Keratinocyte (primary cell): ENCODE data around the gene PPP1R18. TPM values are rescaled to one million over a fixed set of nuclear protein-coding genes. Genes with fewer than 3 reads are reported as not detected.

Experiments
- DNase-seq: peaks from one replicate; pipeline ENCODE4 v3.0.0-alpha.2; 2011; ENCODE audit warnings: low read depth, missing footprints, low spot score
- FAIRE-seq: peaks from 2 replicates; lab custom pipeline; 2011; peaks lifted over from hg19 to GRCh38; lab: Jason Lieb, UNC
- H2AFZ ChIP-seq: 2 replicates; pipeline ENCODE4 v1.6.0; 2012; ENCODE audit warnings: low read length, control low read depth, inconsistent platforms; ENCODE audit not compliant: control insufficient read depth
- H3K27ac ChIP-seq: 2 replicates; pipeline ENCODE4 v1.5.1; 2011; ENCODE audit warnings: low read length; ENCODE audit not compliant: control insufficient read depth, insufficient read depth
- H3K27me3 ChIP-seq: 3 replicates; pipeline ENCODE4 v1.6.0; 2011; ENCODE audit warnings: low read length; ENCODE audit not compliant: control insufficient read depth, insufficient read depth; ENCODE audit errors: extremely low read depth
- H3K36me3 ChIP-seq, 2 experiments: 2 replicates in 1 of 2; 3 replicates in 1 of 2; pipeline ENCODE4 v1.5.1; 2011; ENCODE audit warnings: low read length in 2 of 2, mild to moderate bottlenecking in 1 of 2; ENCODE audit not compliant: control insufficient read depth in 2 of 2, insufficient read depth in 2 of 2; ENCODE audit errors: extremely low read depth in 1 of 2
- H3K4me1 ChIP-seq: 3 replicates; pipeline ENCODE4 v1.5.1; 2011; ENCODE audit warnings: low read length; ENCODE audit not compliant: control insufficient read depth, insufficient read depth; ENCODE audit errors: extremely low read depth
- H3K4me2 ChIP-seq: 3 replicates; pipeline ENCODE4 v1.6.0; 2011; ENCODE audit warnings: low read depth, low read length; ENCODE audit not compliant: control insufficient read depth, insufficient read depth; ENCODE audit errors: extremely low read depth
- H3K4me3 ChIP-seq, 3 experiments: fragments of 200-600 bp in 1 of 3; sonication (generic) in 1 of 3; 2 replicates in 2 of 3; 3 replicates in 1 of 3; pipeline ENCODE4 v1.5.1; 2011 to 2016; ENCODE audit warnings: low read length in 3 of 3, mild to moderate bottlenecking in 3 of 3, control low read depth in 2 of 3, inconsistent platforms in 1 of 3, low read depth in 1 of 3, mixed read lengths in 1 of 3, mixed run types in 1 of 3, moderate library complexity in 1 of 3; ENCODE audit not compliant: control insufficient read depth in 2 of 3, insufficient read depth in 2 of 3; ENCODE audit errors: extremely low read depth in 1 of 3
- H3K79me2 ChIP-seq: 2 replicates; pipeline ENCODE4 v1.6.0; 2012; ENCODE audit warnings: low read length; ENCODE audit not compliant: control insufficient read depth, insufficient read depth
- H3K9ac ChIP-seq: 3 replicates; pipeline ENCODE4 v1.6.0; 2011; ENCODE audit warnings: low read length; ENCODE audit not compliant: control insufficient read depth, insufficient read depth; ENCODE audit errors: extremely low read depth
- H3K9me1 ChIP-seq: 3 replicates; pipeline ENCODE4 v1.6.0; 2011; ENCODE audit warnings: low read length; ENCODE audit not compliant: control insufficient read depth, insufficient read depth; ENCODE audit errors: extremely low read depth
- H3K9me3 ChIP-seq: 2 replicates; pipeline ENCODE4 v1.5.1; 2012; ENCODE audit warnings: low read depth, low read length; ENCODE audit not compliant: control insufficient read depth
- H4K20me1 ChIP-seq: 3 replicates; pipeline ENCODE4 v1.6.0; 2011; ENCODE audit warnings: low read length; ENCODE audit not compliant: control insufficient read depth, insufficient read depth; ENCODE audit errors: extremely low read depth
- EZH2 ChIP-seq: IDR thresholded peaks from one replicate; pipeline ENCODE4 v1.6.1; 2012; ENCODE audit warnings: inconsistent platforms, mild to moderate bottlenecking, low read length, moderate library complexity
- dilution Hi-C: fragments of 300-500 bp; cut with MboI; formaldehyde crosslinking; loops from one replicate; pipeline ENCODE4 v1.7.0; 2020; ENCODE audit warnings: low sequenced_read_pairs; ENCODE audit not compliant: extremely low pct_ligation_motif_present
- polyA plus RNA-seq, 5 experiments: library from polyadenylated mRNA; depleted of rRNA in 3 of 5; stranded (reverse) in 3 of 5; stranded (forward) in 1 of 5; unstranded in 1 of 5; fragments of >200 nt; gene quantifications; 1 replicate in 1 of 5; 2 replicates in 3 of 5; 3 replicates in 1 of 5; pipeline versions ENCODE4 v1.2.1 to v1.2.3, GENCODE V29; 2011 to 2012; ENCODE audit warnings: missing spikeins in 2 of 5, low read depth in 1 of 5, low replicate concordance in 1 of 5
- TF ChIP-seq, protein P1 (sequence below), 3 experiments: IDR thresholded peaks in 1 of 3; conservative IDR thresholded peaks in 1 of 3; optimal IDR thresholded peaks in 1 of 3; 2 replicates in 2 of 3; 3 replicates in 1 of 3; pipeline versions ENCODE3 to v1.5.1; 2011; ENCODE audit warnings: low read length in 3 of 3, mild to moderate bottlenecking in 3 of 3, moderate library complexity in 2 of 3, control low read depth in 1 of 3, inconsistent platforms in 1 of 3; ENCODE audit not compliant: insufficient read depth in 2 of 3; ENCODE audit errors: extremely low read depth in 1 of 3

Gene PPP1R18
- polyA plus RNA-seq, 1 donor (not counting 4 experiments of a cell fraction or from before 2014, with no cell fraction given), result 88.9 TPM

- TF ChIP-seq, protein P1, sequence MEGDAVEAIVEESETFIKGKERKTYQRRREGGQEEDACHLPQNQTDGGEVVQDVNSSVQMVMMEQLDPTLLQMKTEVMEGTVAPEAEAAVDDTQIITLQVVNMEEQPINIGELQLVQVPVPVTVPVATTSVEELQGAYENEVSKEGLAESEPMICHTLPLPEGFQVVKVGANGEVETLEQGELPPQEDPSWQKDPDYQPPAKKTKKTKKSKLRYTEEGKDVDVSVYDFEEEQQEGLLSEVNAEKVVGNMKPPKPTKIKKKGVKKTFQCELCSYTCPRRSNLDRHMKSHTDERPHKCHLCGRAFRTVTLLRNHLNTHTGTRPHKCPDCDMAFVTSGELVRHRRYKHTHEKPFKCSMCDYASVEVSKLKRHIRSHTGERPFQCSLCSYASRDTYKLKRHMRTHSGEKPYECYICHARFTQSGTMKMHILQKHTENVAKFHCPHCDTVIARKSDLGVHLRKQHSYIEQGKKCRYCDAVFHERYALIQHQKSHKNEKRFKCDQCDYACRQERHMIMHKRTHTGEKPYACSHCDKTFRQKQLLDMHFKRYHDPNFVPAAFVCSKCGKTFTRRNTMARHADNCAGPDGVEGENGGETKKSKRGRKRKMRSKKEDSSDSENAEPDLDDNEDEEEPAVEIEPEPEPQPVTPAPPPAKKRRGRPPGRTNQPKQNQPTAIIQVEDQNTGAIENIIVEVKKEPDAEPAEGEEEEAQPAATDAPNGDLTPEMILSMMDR (optimal IDR thresholded peaks at IDR 0.05 in 1 of 3, IDR thresholded peaks at IDR 0.05 in 1 of 3, conservative IDR thresholded peaks at IDR 0.05 in 1 of 3; ENCODE audit: extremely low read depth in 1 of 3, insufficient read depth in 2 of 3, low read length in 3 of 3), result no peak
- no peak for TF ChIP-seq EZH2
- H3K27me3 ChIP-seq, result no peaks in the 10 kb centered on the region
- peak overlapping the region; percentile 68 to 94 (median 82) for H3K4me3 ChIP-seq
- dilution Hi-C loops, result no loop called here
- H2AFZ ChIP-seq, result no peak overlapping the region
- H3K9me1 ChIP-seq, result no peaks in the 10 kb centered on the region
- H3K27ac ChIP-seq, result peak overlapping the region; percentile 94
- peak overlapping the region; percentile 97 for H3K9ac ChIP-seq
- H3K4me1 ChIP-seq, result peaks cover 29% of the 10 kb centered on the region
- peaks cover 82% of the 10 kb centered on the region for H3K79me2 ChIP-seq
- peaks cover 21 to 50% of the 10 kb centered on the region in 2 experiments for H3K36me3 ChIP-seq
- no peaks in the 10 kb centered on the region for H3K9me3 ChIP-seq
- H3K4me2 ChIP-seq, result peak overlapping the region; percentile 100
- DNase-seq (no peak), FAIRE-seq (no peak)
- peaks cover 32% of the 10 kb centered on the region for H4K20me1 ChIP-seq
These were observed 4.7 kb downstream of the PPP1R18 start for GRCh38 chr6:30681766-30682142.

GRCh38 chr6:30679765-30680535 is 6.5 kb downstream of the PPP1R18 start:
- Histone ChIP-seq H3K27me3 (no peaks in the 10 kb centered on the region), H3K4me1 (peaks cover 29% of the 10 kb centered on the region), H3K79me2 (peaks cover 66% of the 10 kb centered on the region), H3K4me2 (peak overlapping the region; percentile 82), H4K20me1 (peaks cover 32% of the 10 kb centered on the region), H3K9me3 (no peaks in the 10 kb centered on the region), H3K9ac (peak overlapping the region; percentile 5), H3K36me3 (peaks cover 26 to 57% of the 10 kb centered on the region in 2 experiments), H3K9me1 (no peaks in the 10 kb centered on the region), H3K27ac (peak overlapping the region; percentile 3), H3K4me3 (peak overlapping the region; percentile 7 to 61 (median 49)), H2AFZ (no peak overlapping the region)
- dilution Hi-C loops, result no loop called here
- TF ChIP-seq, protein P1 (optimal IDR thresholded peaks at IDR 0.05 in 1 of 3, IDR thresholded peaks at IDR 0.05 in 1 of 3, conservative IDR thresholded peaks at IDR 0.05 in 1 of 3; ENCODE audit: extremely low read depth in 1 of 3, insufficient read depth in 2 of 3, low read length in 3 of 3), result no peak
- no peak for TF ChIP-seq EZH2
- DNase-seq (no peak), FAIRE-seq (no peak)
